Muscle of leg (tissue), 11 donors: ENCODE results near the gene TMEM132D. TPM values are rescaled to one million over a fixed set of nuclear protein-coding genes. Genes with fewer than 3 reads are reported as not detected.

ENCODE experiments used
- DNase-seq: peaks from one replicate; pipeline ENCODE4 v3.0.0; 2013
- H3K27ac ChIP-seq: one replicate; pipeline ENCODE4 v1.5.1; 2013; ENCODE audit warnings: mild to moderate bottlenecking, low read length, control low read depth
- H3K27me3 ChIP-seq: one replicate; pipeline ENCODE4 v1.6.1; 2013; ENCODE audit warnings: low read length; ENCODE audit not compliant: control insufficient read depth, insufficient read depth
- H3K36me3 ChIP-seq: one replicate; pipeline ENCODE4 v1.6.1; 2013; ENCODE audit warnings: low read length; ENCODE audit not compliant: control insufficient read depth, insufficient read depth
- H3K4me1 ChIP-seq: one replicate; pipeline ENCODE4 v1.6.1; 2013; ENCODE audit warnings: low read length; ENCODE audit not compliant: control insufficient read depth, insufficient read depth
- H3K4me3 ChIP-seq: one replicate; pipeline ENCODE4 v1.5.1; 2013; ENCODE audit warnings: low read length, control low read depth
- H3K9me3 ChIP-seq: replicated peaks from 2 replicates; pipeline ENCODE4 v1.6.1; 2013; ENCODE audit warnings: low read depth, low read length; ENCODE audit not compliant: control insufficient read depth
- WGBS: methylation state at CpG from one replicate; pipeline ENCODE4 v1.1.5; 2013; ENCODE audit warnings: missing lambda C conversion rate; ENCODE audit not compliant: insufficient coverage; 5-methylcytosine and 5-hydroxymethylcytosine counted together
- polyA plus RNA-seq, 8 donors: library from polyadenylated mRNA; unstranded; fragments of 120-200 nt; gene quantifications; one replicate each; pipeline versions ENCODE4 v1.2.1 to v1.2.3, GENCODE V29; 2013; ENCODE audit warnings: inconsistent platforms in 1 of 8, low replicate concordance in 1 of 8; ENCODE audit not compliant: insufficient read length in 8 of 8, insufficient read depth in 1 of 8
- total RNA-seq: library from RNA; stranded (reverse); fragments of 120-200 nt; gene quantifications from one replicate; pipeline ENCODE4 v1.2.4, GENCODE V29; 2013

TMEM132D gene
- total and polyA plus RNA-seq, 9 donors = 0.44 to 2.0 (median 0.85) TPM

DNA sequence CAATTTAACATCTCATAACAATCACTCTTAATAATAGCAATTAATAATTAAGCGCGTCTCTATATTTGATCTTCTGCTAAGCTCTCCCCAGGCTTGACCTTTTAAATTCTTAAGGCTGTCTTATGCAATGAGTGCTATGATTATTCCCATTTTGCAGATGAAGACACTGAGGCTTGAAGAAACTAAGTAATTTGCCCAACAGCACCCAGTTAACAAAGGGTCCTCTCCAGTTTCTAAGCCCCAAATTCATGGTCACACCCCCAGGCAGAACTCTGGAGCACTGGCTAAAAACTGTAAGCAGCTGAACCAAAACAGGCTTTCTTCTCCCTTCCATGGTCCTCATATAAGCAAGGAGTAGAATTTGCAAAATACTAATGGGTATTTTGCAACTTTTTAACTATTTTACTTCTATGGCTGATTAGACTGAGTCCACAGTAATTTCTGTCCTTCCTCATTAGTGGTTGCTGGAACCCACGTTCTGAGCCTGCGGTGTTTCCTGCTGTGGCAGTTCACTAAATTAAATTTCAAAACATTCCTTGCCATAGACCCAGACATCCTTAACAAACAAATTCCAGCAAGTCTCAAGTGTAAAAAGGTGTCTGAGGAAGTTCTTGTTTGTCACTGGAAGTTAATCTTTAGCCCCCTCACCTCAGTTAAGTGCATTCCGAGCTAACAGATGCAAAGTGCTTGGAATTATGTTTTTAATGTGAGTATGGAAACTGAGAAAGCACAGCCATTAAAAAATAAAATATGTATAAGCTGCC is 76.5 kb downstream of the TMEM132D start:
- Histone ChIP-seq H3K27me3 (peaks cover 2% of the 10 kb centered on the region), H3K4me3 (no peak overlapping the region), H3K4me1 (no peaks in the 10 kb centered on the region), H3K36me3 (no peaks in the 10 kb centered on the region), H3K9me3 (no peaks in the 10 kb centered on the region), H3K27ac (no peak overlapping the region)
- no peak for DNase-seq
- WGBS = no CpG with 5 or more reads among the region's 5 CpGs

DNA sequence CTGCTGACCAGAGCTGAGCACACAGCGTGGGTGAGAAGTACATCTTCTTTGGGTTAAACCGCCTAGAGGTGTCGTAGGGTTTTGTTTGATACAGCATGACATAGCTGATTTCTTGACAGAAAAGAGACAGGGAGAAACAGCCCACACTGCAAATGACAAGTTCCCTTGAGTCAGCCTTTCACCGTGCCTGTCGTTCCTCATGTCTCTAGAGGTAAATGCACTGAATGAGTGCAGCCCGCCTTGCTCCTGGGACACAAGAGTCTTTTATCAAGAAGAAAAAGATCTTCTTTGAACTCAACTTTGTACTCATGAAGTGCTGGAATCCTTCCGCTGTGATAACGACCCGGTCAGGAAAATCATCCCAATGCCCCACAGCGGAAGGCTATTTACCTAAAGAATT is 77.6 kb downstream of the TMEM132D start:
- H3K9me3 ChIP-seq = no peaks in the 10 kb centered on the region
- no peaks in the 10 kb centered on the region for H3K4me1 ChIP-seq
- DNase-seq = no peak
- H3K27ac ChIP-seq = no peak overlapping the region
- peaks cover 2% of the 10 kb centered on the region for H3K27me3 ChIP-seq
- WGBS = 91% methylated on average over 4 of the region's 10 CpGs
- H3K4me3 ChIP-seq = no peak overlapping the region
- H3K36me3 ChIP-seq = no peaks in the 10 kb centered on the region

DNA sequence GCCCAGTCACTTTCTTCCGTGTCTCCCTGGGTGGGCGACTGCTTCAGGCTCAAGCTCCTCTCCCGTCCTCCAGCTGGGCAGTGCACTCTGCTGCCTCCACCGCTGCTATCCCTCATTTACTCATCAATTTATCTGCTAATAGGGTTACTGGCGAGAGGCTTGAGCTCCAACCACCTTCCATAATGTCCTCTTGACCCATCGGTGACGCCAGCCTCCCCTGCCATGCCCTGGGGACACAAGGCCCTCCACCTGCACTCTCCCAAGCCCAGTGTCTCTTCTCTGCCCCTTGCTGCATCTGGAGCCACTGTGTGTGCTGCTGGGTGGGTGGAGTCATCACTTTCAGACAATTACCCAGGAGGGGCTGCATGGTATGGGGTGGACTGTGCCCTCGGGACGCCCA is 78.5 kb downstream of the TMEM132D start:
- H3K27me3 ChIP-seq = peaks cover 2% of the 10 kb centered on the region
- H3K4me3 ChIP-seq = no peak overlapping the region
- H3K4me1 ChIP-seq = no peaks in the 10 kb centered on the region
- DNase-seq = no peak
- H3K36me3 ChIP-seq = no peaks in the 10 kb centered on the region
- 55% methylated on average over 6 of the region's 9 CpGs for WGBS
- no peak overlapping the region for H3K27ac ChIP-seq
- H3K9me3 ChIP-seq = no peaks in the 10 kb centered on the region

DNA sequence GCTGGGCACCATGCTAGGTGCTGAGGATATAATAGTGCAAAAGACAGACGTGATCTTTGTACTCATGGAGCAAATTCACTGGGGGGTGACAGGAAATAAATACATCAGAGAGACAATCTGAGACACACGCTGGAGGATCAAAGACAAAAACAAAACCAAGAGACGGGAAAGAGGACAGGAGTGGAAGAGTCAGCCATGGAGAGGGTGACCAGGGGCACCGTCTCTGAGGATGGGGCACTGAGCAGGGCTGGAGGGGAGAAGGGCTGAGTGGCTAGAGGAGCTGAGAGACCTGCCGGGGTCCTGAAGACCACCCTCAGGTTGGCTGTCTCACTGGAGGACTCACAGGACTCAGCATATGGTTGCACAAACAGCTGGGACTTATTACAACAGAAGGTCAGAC is 81.9 kb downstream of the TMEM132D start:
- WGBS = 62% methylated on average over 5 of the region's 5 CpGs
- no peaks in the 10 kb centered on the region for H3K27me3 ChIP-seq
- H3K4me1 ChIP-seq = no peaks in the 10 kb centered on the region
- no peaks in the 10 kb centered on the region for H3K36me3 ChIP-seq
- no peak overlapping the region for H3K4me3 ChIP-seq
- H3K27ac ChIP-seq = no peak overlapping the region
- no peak for DNase-seq
- no peaks in the 10 kb centered on the region for H3K9me3 ChIP-seq

DNA sequence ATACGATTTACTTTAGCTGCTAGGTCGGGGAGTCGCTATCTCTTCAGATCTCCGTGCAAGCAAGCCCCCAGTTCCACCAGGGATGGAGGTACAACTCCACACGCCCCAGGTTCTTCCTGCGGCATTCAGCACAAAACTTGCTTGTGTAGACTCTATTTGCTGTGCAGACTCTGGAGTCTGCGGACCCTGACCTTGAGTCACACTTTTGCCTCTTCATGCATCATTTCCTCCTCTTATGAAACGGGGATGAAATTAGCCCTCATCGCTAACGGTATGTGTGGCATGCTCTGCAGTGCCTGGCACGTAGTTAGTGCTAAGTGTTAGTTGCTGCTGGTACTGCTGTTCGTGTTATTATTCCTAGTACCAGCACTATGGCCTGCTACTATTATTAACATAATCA is 84.4 kb downstream of the TMEM132D start:
- no peak for DNase-seq
- H3K27me3 ChIP-seq = no peaks in the 10 kb centered on the region
- H3K4me3 ChIP-seq = no peak overlapping the region

DNA sequence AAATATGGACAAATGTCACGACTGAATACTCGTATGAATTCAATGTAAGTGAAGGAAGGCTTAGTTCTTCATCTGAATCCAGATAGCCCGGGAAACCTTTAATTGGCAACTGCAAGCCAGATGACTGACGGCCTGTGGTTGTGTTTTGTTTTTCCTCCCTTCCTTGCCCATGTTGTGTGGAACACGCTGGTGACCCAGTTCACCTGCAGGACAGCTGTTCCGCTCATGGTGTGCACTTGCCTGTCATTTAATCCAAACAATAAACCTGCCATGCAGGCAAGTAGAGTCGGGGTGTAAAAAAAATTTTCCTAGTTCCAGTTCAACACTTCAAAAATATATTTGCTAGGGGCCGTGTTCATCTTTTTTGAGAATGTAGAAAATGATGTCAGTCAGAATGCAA is 88.0 kb downstream of the TMEM132D start:
- Histone ChIP-seq H3K27me3 (no peaks in the 10 kb centered on the region), H3K4me3 (no peak overlapping the region), H3K9me3 (no peaks in the 10 kb centered on the region), H3K4me1 (no peaks in the 10 kb centered on the region), H3K36me3 (no peaks in the 10 kb centered on the region), H3K27ac (no peak overlapping the region)
- WGBS = 40% methylated on average over 1 of the region's 8 CpGs
- DNase-seq = no peak

More for the DNA sequence above, 84.4 kb downstream of the TMEM132D start:
- Histone ChIP-seq H3K36me3 (no peaks in the 10 kb centered on the region), H3K27ac (no peak overlapping the region), H3K4me1 (no peaks in the 10 kb centered on the region), H3K9me3 (no peaks in the 10 kb centered on the region)
- WGBS = 87% methylated on average over 6 of the region's 12 CpGs

DNA sequence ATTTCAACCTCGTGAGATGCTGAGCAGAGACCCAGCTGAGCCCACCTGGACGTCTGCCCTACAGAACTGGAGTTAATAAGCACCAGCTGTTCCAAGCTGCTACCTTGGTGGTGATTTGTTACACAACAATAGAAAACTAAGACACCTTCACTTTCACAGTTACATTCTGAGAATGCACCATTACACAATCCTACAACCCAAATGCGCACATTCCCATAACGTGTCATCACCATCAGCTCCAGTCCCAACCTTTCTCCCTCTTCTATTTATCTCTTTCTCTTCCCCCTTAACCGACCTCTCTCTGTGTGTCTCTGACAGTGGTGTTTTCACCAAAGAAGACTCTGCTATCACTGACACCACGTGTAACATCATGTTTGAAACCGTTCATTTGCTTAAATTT is 91.9 kb downstream of the TMEM132D start:
- Histone ChIP-seq H3K4me1 (no peaks in the 10 kb centered on the region), H3K36me3 (no peaks in the 10 kb centered on the region), H3K27me3 (no peaks in the 10 kb centered on the region), H3K9me3 (no peaks in the 10 kb centered on the region), H3K4me3 (no peak overlapping the region), H3K27ac (no peak overlapping the region)
- DNase-seq = no peak
- 63% methylated on average over 7 of the region's 7 CpGs for WGBS

DNA sequence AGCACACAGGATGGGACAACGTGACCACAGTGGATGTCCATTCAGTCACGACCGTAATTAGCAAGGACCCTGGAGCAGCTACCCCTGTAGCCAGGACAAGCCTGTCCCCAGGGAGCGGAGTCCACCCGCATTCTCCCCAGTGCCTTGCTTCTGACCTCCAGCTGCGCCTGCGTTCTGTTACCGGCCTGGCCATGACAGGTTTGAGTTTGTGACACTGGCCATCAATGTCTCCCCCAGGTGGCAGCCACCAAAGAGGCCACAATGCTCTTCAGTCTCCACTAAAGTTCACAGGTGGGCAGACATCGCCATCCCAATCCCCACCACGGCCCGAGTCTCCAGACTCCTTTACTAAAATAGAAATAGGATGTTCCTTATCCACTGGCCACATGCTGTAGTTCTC is 96.7 kb downstream of the TMEM132D start:
- H3K27me3 ChIP-seq = no peaks in the 10 kb centered on the region
- no peaks in the 10 kb centered on the region for H3K4me1 ChIP-seq
- H3K9me3 ChIP-seq = no peaks in the 10 kb centered on the region
- 72% methylated on average over 8 of the region's 11 CpGs for WGBS
- H3K4me3 ChIP-seq = no peak overlapping the region
- DNase-seq = no peak
- no peak overlapping the region for H3K27ac ChIP-seq
- H3K36me3 ChIP-seq = no peaks in the 10 kb centered on the region

DNA sequence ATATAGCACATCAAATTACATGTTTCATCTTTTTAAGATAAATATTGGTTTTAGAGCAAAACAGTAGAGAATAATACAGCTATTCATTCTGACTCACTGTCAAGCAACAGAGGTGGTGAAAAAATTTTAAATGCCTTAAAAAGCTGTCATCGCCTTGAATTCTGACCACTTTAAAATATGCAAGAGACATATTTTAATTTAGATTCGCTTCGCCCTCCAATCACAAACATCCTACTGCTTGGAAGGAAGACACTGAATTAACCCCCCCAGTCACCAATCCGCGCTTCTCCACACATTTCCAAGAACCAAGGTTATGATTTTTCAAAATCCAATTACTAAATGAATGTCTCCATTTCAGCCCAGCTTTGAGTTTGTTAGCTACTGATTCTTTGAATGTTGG is 112.4 kb downstream of the TMEM132D start:
- 65% methylated on average over 3 of the region's 5 CpGs for WGBS
- Histone ChIP-seq H3K36me3 (no peaks in the 10 kb centered on the region), H3K4me1 (no peaks in the 10 kb centered on the region), H3K9me3 (no peaks in the 10 kb centered on the region), H3K27me3 (no peaks in the 10 kb centered on the region), H3K4me3 (no peak overlapping the region), H3K27ac (no peak overlapping the region)
- no peak for DNase-seq

DNA sequence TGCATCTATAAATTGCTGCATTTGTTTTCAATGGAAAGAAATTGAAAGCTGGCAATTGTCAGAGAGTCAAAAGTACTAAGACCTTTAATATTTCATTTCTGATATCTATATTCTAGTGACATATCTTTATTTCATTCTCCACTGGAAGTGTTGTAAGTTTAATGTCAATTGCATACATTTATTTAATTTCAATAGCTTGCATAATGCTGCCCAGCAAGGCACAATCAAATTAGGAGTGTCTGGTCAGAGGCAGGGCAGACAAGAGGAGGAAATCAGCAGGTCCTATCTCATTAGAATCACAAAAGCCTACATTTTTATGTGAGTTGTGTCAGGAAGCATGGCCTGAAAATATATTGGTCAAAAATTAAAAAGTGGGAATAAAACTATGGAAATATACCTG is 112.9 kb downstream of the TMEM132D start:
- H3K27me3 ChIP-seq = no peaks in the 10 kb centered on the region
- H3K27ac ChIP-seq = no peak overlapping the region
- no peaks in the 10 kb centered on the region for H3K4me1 ChIP-seq
- H3K4me3 ChIP-seq = no peak overlapping the region
- DNase-seq = no peak
- H3K36me3 ChIP-seq = no peaks in the 10 kb centered on the region
- no peaks in the 10 kb centered on the region for H3K9me3 ChIP-seq

DNA sequence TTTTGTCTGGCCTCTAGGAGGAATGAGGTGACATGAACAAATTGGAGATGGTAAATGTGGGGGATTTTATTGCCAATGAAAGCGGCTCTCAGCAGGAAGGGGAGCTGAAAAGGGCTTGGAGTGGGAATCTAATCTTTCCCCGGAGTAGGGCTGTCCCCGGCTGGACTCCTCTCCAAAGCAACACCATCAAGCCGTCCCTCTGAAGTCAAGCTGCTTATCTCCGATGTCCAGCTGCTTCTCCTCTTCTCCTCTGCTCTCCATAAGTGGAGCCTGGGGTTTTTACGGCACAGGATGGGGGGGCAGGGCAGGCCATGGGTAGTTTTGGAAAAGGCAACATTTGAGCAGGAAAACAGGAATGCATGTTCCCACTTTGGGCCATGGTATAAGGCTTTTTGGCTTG is 113.5 kb downstream of the TMEM132D start:
- no peak overlapping the region for H3K27ac ChIP-seq
- WGBS = no CpG with 5 or more reads among the region's 6 CpGs
- no peak for DNase-seq
- no peaks in the 10 kb centered on the region for H3K27me3 ChIP-seq
- H3K9me3 ChIP-seq = peaks cover 3% of the 10 kb centered on the region
- no peaks in the 10 kb centered on the region for H3K36me3 ChIP-seq
- no peak overlapping the region for H3K4me3 ChIP-seq
- H3K4me1 ChIP-seq = no peaks in the 10 kb centered on the region
